HG03520 (cell line): Measurements from ENCODE around the gene BRSK2.
"Not testable (repeated sequence)": the region's sequence is repeated elsewhere in the genome, so short reads cannot be mapped to it uniquely, and the experiment has no call there.

ENCODE experiments used
- ATAC-seq: cut with Tn5 transposase; IDR thresholded peaks from one replicate; pipeline ENCODE4 v1.9.1; 2021; ENCODE audit warnings: mild to moderate bottlenecking, moderate library complexity; ENCODE audit not compliant: unreplicated experiment

BRSK2 gene

DNA sequence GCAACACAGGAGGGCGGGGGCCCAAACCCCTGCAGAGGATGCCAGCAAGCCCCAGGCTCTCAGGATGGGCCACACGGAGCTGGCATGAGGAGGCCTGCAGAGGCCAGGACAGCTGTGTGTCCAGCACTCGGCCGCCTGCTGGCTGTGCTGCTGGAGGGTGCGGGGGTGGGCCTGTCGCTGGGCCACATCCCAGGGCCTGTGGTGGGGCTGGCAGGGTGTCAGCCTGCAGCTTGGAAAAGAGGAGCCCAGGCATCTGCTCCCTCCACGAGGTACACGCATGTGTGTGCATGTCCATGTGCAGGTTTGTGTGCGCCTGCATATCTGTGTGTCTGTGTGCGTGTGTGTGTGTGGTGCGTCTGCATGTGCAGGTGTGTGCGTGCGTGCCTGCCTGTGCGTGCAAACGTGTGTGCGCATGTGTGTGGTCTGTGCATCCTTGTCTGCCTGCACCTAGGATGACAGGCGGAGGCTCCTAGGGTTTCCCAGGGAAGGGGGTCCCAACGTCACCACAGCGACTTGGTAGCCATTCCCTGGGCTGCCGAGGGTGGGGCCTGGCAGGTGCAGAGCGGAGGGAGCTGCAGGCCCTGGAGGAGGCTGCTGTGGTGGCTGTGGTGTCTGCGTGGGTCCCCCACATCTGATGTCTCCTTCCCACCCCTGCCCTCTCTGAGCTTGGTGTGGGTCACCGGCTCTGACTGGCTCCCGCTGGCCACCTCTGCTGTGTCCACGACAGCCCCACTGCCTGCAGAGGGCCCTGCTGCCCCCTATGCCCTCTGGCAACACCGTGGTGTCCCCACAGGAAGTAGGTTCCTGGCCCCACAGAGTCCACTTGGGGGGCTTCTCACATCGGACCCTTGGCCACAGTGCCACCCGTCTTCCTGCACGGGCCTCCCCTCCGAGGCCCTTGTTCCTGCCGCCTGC lies 17.1 kb downstream of the BRSK2 start:
- no peak for ATAC-seq

GRCh38 chr11:1407668-1408067 lies 17.9 kb downstream of the BRSK2 start:
- no peak for ATAC-seq

DNA sequence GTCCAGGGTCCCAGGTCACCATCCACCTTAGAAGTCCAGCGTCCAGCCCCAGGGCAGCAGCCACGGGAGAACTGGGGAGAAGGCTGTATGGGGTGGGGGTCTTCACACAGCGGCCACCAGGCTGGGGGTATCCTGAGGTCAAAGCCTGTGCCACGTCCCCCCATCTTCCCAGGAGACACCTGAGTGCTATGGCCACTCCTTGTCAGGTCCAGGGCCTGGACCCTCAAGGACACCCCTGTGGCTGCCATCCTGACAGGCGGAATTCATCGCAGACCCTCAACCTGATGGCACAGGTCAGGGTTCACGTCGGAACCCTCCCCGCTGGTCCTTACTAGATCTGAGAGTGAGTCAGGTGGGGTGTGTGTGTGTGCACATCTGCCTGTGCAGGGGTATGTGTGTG lies 18.6 kb downstream of the BRSK2 start:
- no peak for ATAC-seq

- ATAC-seq: no peak
These were observed 19.5 kb downstream of the BRSK2 start for GRCh38 chr11:1409108-1409851.

DNA sequence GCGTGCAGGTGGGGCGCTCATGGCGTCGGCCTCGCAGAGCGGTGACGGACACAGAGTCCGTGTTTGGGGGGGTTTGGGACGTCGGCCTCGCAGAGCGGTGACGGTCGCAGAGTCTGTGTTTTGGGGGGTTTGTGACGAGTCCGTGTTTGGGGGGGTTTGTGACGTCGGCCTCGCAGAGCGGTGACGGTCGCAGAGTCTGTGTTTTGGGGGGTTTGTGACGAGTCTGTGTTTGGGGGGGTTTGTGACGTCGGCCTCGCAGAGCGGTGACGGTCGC lies 20.1 kb downstream of the BRSK2 start:
- ATAC-seq: not testable (repeated sequence)

DNA sequence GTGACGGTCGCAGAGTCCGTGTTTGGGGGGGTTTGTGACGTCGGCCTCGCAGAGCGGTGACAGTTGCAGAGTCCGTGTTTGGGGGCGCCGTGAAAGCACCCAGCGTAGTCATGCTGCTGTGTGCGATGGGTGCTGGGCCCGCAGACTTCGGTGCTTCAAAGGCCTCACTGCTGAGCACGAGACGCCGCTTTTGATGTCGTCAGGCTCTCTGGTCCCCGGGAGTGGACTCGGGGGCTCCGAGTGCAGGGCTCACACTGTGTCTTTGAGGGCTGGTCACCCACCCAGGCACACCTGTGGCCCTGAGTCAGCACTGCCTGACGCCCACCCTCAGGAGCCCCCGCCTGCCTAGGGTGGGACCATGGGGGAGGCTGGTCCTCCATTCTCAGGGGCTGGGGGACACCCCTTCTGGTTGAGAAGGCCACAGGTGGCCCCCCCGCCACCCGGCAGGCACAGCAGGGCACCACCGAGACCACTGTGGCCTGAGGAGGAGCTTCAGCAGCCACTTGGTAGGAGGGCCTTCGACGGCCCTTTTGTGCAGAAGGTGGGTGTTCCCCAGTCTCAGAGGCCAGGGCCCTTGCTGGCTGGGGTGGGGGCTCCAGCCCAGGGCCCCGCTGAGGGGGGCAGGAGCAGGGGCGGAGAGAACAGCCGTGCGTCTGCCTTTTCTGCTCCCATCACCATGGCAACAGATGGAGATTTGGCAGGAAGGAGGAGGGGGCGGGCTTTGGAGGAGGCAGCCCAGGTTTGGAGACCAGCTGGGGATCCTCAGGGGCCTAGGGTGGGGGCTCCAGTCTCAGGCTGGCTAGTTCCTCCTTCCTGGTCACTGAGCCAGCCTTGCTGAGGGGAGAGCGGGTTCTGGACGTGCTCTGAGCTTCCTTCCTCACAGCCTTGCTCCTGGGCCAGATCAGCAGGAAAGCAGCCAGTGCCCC lies 20.9 kb downstream of the BRSK2 start:
- ATAC-seq: no peak

DNA sequence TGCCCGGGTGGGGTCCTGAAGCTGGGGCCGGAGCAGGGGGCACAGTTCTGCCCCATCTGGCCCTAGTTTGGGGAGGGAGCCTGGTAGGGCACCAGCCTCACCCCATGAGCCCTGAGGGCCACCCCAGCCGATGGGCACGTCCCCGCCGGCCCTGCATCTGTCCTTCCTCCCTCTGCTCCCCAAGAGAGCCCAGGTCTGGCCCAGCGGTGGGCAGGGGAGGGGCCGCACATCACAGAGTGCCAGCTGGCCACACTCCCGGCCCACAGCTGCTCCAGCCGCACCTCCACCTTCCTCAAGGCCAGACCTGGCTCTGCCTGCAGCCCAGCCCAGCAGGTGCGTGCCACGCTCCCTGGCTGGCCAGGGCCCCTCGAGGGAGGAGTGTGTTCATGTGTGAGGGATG lies 21.6 kb downstream of the BRSK2 start:
- ATAC-seq: no peak

- ATAC-seq: not testable (repeated sequence)
These were observed 22.0 kb downstream of the BRSK2 start for GRCh38 chr11:1411739-1412138.

GRCh38 chr11:1412377-1413095 lies 22.8 kb downstream of the BRSK2 start:
- no peak for ATAC-seq

DNA sequence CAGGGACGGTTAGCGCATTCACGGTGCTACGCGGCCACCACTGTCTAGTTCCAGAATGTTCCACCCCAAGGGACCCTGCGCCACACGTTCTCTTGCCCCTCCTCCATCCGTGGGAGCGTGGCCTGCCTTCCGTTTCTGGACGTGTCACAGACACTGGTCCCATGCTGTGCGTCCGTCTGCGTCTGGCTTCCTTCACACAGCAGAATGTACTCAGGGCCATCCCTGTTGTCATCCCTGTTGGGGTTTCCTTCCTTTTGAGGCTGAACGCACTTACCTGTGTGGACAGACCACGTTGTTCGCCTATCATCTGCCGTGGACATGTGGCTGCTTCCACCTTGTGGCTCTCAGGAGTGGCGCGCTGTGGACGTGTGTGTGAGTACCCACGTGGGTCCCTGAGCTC lies 24.9 kb downstream of the BRSK2 start:
- no peak for ATAC-seq

DNA sequence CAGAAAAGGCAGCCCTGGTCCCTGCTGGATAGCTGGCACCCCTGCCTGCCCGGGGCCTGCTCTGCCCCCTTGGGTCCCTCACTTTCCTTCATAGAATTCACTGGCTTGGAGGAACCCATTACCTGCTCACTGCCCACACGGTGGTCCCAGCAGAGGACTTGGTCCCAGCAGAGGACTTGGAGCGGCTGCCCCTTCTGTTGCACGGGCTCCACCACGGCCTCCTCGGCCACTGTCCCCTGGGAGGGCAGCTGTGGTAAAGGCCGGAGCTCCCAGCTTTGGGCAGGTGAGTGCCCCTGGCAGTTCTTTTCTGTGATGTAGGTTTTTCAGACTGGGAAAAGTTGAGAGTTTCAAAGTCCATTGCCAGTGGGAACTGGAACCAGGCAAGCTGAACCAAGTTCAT lies 25.9 kb downstream of the BRSK2 start:
- ATAC-seq: no peak

GRCh38 chr11:1418192-1418795 lies 28.6 kb downstream of the BRSK2 start:
- ATAC-seq: not testable (repeated sequence)

DNA sequence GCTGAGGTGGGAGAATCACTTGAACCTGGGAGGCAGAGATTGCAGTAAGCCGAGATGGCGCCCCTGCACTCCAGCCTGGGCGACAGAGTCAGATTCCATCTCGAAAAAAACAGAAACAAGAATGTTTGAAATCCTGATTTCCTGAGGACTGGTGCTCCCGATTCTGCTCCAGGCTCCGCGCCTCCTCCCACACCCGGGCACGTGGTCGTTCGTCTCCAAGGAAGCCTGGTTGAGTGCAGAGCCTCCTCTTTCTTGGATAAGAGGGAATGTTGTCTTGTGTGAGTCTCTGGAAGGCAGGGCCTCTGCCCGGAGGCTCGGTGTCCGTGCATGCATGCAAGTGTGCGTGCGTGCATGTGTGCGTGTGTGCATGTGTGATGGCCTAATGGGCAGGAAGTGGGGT lies 30.1 kb downstream of the BRSK2 start:
- no peak for ATAC-seq

DNA sequence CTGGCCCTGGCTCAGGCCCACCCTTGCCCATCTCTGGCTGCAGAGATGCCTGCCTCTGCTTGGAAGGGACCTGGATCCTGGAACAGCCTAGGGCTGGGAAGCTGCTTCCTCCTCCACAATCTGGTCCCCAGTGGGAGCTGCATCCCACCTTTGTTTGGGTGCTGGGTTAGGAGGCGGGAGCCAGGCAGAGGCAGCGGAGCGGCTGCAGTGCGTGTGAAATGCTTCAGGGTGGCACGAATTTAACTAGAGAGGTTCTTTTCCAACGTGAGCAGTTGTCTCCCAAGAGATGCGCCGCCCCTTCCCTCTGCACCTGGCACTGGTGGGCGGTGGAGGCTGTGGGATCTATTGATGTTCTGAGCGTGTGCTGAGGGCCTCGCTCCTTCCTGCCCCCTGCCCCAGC lies 31.6 kb downstream of the BRSK2 start:
- ATAC-seq: no peak

GRCh38 chr11:1422481-1422880 lies 32.7 kb downstream of the BRSK2 start:
- no peak for ATAC-seq

- ATAC-seq: no peak
These were observed 33.2 kb downstream of the BRSK2 start for GRCh38 chr11:1422981-1423380.

DNA sequence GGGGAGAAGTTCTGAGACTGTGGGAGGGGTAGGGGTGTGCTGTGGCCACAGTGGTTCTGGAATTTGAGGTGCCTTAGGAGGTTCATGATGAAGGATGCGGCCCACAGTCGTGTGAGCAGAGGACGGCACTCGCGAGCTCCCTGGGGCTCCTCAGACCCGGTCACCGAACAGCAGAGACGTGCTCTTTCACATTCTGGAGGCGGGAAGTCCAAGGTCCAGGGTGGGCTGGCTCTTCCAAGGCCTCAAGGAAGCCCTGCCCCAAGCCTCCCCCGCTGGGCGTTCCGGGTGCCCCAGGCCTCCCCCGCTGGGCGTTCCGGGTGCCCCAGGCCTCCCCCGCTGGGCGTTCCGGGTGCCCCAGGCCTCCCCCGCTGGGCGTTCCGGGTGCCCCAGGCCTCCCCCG lies 33.7 kb downstream of the BRSK2 start:
- ATAC-seq: not testable (repeated sequence)

DNA sequence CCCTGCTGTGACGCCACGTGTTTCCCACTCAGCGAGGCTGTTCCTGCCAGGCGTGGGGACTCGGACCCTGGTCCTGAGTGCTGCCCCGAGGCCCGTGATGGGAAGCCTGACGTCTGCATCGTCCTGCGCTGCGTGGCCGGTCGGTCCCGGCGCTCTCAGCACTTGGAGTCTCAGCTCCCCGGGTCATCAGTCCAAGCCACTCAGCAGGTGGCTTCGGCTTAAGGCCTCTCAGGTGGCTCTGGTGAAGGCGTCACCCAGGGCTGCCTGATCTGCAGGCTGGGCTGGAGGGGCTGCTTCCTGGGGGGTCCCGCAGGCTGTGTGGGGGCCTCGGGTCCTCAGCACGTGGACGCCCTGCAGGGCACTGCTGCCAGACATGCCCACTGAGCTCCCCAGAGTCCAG lies 35.3 kb downstream of the BRSK2 start:
- no peak for ATAC-seq

DNA sequence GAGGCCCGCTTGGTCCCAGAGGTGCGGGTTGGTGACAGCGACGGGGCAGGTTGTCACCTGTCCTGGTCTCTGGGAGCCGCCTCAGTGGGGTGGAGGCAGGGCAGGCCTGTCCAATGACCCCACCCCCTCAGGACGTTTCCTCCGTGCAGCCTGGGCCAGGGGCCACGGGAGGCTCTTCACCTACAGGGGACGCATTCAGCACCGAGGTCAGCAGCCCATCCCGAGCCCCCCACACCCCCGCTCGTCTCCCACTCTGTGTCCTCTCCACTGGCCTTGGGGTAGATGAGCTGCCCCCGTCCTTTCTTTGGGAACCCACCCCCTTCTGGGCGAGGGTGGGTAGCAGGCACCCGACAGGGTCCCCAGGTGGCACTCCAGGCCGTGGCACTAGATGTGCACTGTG lies 35.7 kb downstream of the BRSK2 start:
- ATAC-seq: no peak

DNA sequence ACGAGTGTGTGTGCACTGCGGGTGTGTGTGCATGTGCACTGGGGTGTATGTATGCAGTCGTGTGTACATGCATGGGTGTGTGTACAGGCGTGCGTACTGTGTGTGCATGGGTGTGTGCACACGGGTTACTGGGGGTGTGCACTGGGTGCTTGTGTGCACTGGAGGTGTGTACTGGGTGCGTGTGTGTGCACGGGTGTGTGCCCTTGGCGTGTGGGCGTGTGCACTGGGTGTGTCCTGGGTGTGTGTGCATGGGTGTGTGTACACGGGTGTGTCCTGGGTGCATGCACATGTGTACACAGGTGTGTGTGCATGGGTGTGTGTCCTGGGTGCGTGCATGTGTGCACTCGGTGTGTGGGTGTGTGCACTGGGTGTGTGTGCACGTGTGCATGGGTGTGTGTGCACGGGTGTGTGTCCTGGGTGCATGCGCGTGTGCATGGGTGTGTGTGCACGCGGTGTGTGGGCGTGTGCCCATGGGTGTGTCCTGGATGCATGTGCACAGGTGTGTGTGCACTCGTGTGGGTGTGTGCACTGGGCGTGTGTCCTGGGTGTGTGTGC lies 39.1 kb downstream of the BRSK2 start:
- ATAC-seq: no peak
